Measurements from ENCODE around the gene KIAA0930.
"Not testable (repeated sequence)": the region's sequence is repeated elsewhere in the genome, so short reads cannot be mapped to it uniquely, and the experiment has no call there.

The KIAA0930 gene

GRCh38 chr22:45262931-45263462 lies 22.3 kb upstream of the KIAA0930 start:
- DNase-seq (ENCODE audit: low read depth, low spot score): no peak

DNA sequence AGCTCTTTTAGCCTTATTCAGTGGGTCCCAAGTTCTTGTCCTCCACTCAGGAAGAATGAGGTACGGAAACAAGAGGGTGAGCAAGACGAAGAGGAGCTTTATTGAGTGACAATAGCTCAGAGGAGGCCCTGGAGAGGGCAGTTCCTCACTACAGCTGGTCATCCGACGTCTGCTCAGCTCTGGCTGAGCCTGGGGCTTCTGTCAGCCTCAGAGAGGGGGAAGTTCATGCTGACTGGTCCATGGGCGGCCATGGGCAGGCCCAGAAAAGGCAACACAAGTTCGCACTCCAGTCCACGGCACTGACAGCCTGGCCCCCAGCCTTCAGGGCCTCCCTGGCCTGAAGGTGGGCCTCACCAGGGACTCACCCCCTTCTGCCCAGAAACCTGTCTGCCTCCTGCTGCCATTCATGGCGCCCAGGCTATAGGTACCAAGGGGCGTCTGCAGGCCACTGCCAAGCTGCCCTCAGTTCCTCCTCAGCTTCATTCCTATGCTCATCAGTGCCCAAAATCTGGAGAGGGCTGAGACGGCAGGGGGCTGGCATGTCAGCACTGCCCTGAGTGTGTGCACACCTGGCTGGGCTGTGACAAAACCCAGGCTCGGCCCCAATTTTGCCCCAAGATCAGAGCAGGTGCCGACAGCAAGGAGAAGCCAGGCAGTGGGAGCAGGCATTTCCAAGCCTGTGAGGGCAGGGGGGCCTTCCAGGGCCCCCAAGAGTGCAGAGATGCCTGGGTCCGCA lies 21.7 kb upstream of the KIAA0930 start:
- no peak for DNase-seq (ENCODE audit: low read depth, low spot score)

DNA sequence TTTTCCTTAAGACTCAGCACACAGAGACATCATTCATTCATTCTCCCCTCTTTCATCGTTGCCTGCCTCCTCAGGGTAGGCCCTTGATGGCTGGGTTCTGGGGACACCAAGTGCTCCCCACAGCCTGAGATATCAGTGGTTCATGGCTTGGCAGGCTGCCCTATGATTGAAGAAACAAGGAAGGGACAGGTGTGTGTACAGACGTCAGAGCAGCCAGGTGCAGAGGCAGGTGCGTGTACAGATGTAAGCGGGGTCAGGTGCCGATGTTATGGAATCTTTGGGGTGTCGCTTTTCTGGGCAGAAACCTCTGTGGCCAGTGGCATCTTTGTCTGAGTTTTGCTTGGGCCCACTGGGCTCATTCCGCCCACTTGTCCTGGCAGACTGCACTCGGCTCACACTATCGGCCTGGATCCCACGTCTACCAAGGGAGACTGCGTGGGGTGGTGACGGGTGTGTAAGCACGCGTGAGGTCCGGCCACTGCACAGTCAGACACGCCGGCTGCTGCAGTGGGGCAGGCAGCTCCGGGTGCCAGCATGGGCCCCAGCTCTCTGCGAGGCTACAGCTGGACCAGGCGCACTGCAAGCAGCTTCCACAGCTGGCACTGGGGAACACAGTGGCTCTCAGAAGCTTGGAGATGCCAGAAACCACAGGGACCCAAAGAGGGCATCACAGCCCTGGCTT lies 20.9 kb upstream of the KIAA0930 start:
- no peak for DNase-seq (ENCODE audit: low read depth, low spot score)

GRCh38 chr22:45260395-45260759 lies 19.7 kb upstream of the KIAA0930 start:
- not testable (repeated sequence) for DNase-seq (ENCODE audit: low read depth, low spot score)

DNA sequence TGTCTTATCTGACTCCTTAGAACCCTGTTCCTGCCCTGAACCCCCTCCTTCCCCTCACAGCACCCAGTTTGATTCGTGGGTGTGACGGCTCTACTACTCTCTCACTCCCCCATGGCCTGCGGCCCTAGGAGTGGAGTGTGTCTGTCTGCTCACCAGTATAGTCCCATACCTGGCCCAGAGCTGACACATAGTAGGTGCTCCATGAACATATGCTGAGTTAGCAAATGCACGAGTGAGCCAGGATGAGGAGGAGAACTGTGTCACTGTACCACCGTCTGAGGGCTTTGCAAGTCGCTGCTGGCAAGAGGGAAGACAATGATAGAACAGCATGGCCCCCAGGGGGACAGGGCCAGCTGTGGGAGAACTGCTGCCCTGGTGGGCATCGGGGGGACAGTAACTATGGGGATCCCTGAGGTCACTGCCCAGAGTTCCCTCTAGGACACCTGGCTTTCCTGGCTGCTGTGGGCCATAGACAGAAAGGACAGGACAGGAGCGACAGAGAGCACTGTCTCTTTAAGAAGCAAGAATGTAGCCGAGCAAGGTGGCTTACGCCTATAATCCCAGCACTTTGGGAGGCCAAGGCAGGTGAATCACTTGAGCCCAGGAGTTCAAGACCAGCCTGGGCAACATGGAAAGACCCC lies 19.2 kb upstream of the KIAA0930 start:
- no peak for DNase-seq (ENCODE audit: low read depth, low spot score)

DNA sequence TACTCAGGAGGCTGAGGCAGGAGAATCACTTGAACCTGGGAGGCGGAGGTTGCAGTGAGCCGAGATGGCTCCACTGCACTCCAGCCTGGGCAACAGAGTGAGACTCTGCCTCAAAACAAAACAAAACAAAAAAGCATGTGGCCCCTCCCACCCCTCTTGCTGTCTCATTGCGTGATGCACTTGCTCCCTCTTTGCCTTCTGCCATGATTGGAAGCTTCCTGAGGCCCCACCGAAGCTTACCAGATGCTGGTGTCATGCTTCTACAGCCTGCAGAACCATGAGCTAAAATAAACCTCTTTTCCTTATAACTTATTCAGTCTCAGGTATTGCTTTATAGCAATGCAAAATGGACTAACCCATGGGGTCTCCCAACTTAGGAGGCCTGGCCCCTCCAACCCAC lies 17.2 kb upstream of the KIAA0930 start:
- not testable (repeated sequence) for DNase-seq (ENCODE audit: low read depth, low spot score)

DNA sequence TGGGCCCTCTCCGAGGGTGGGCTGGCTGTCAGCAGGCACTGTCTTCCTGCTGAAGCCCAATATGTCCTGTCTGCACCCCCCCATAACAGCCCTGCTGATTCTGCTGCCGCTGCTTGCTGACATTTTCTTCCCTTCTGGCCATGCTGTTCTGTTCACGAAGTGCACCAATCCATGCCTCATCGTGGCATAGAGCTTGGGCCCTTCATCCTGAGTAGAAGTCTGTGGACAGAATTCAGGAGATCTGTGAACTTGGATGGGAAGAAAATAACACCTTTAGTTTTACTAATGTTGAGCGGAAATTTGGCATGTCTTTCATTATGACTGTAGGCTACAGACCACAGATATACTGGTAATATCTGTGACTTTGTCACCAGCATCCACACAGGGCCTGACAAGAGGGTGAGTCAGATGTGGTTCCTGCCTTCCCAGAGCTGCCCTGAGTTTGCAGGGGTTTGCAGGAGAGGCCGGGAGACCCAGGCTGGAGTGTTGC lies 14.1 kb upstream of the KIAA0930 start:
- no peak for DNase-seq (ENCODE audit: low read depth, low spot score)

GRCh38 chr22:45254388-45254787 lies 13.7 kb upstream of the KIAA0930 start:
- DNase-seq (ENCODE audit: low read depth, low spot score): no peak

GRCh38 chr22:45253039-45253641 lies 12.4 kb upstream of the KIAA0930 start:
- DNase-seq (ENCODE audit: low read depth, low spot score): no peak

GRCh38 chr22:45251825-45252224 lies 11.1 kb upstream of the KIAA0930 start:
- no peak for DNase-seq (ENCODE audit: low read depth, low spot score)

DNA sequence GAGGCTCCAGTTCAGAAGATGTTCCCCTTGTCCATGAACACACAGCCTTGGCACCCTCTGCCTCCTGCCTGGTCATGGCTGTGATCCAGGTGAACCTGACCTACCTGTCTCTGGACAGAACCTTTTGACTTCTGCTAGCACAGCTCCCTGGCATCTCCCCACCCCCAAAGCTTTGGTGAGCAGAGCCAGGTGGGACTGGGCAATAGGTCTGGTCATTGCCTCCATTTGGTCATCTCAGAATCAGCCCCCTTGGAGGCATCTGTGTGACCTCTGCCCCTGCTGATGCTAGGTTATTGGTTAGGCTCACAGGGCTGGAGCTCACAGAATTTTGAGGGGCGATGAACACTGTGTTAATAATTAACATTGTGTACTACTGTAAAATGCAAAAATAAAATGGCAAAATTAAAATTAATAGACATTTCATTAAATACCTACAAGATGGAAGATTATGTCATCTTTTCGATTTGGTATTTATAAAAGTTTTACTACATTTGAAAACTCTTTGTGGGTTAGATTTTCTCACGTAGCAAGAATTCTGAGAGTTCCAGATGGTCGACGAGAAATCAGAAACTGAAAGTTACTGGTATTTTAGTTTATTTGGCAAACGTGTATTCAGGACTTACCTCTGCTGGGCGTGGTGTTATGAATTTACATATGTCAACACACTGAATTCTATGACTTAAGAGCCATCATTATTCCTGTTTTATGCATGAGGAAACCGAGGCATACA lies 8.3 kb upstream of the KIAA0930 start:
- no peak for DNase-seq (ENCODE audit: low read depth, low spot score)

GRCh38 chr22:45246060-45246985 lies 5.6 kb upstream of the KIAA0930 start:
- peak; percentile 87 for DNase-seq (ENCODE audit: low read depth, low spot score)

GRCh38 chr22:45244916-45245315 lies 4.2 kb upstream of the KIAA0930 start:
- no peak for DNase-seq (ENCODE audit: low read depth, low spot score)

DNA sequence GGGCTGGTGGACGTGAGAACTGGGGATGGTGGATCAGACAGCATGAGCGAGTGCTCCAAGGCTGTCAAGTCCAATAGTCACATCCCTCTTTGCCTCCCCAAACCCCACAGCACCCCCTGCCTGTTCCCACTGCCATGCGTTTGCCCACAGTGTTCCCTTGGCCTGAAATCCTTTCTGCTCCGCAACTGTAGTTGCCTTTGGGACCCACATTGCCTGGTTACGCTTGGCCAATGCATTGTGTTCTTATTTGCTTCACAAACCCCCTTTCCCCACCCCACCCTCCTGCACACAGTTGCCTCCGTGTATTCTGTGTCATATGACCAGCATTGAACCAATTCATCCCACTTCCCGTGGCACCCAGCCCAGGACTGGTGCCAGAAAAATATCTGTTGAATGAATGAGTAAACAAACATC lies 2.1 kb upstream of the KIAA0930 start:
- no peak for DNase-seq (ENCODE audit: low read depth, low spot score)

GRCh38 chr22:45240104-45240809 lies 437 bp downstream of the KIAA0930 start:
- DNase-seq (ENCODE audit: low read depth, low spot score): no peak

DNA sequence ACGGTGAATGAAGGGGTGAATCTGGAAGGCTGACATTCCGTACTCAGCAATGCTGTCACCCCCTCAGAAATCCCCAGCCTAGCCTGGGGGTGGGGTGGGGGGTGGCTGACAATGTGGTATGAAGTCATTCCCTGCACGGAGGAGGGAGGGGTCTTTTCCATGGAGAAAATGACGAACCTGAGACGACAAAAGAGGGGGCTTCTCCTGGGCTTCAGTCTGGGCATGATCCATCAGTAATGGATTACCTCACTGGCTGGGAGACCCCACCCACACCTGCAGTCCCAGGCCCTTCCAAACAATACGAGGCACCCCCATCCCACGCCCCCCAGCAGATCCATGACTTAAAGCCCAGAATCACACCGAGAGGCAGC lies 1.0 kb downstream of the KIAA0930 start:
- no peak for DNase-seq (ENCODE audit: low read depth, low spot score)

GRCh38 chr22:45238957-45239680 lies 1.6 kb downstream of the KIAA0930 start:
- no peak for DNase-seq (ENCODE audit: low read depth, low spot score)

- DNase-seq (ENCODE audit: low read depth, low spot score): no peak
Observed at GRCh38 chr22:45238076-45238956, 2.4 kb downstream of the KIAA0930 start.

All from ELF-1 (cell line).